ENCODE data around the gene SLC6A18.

The SLC6A18 gene

DNA sequence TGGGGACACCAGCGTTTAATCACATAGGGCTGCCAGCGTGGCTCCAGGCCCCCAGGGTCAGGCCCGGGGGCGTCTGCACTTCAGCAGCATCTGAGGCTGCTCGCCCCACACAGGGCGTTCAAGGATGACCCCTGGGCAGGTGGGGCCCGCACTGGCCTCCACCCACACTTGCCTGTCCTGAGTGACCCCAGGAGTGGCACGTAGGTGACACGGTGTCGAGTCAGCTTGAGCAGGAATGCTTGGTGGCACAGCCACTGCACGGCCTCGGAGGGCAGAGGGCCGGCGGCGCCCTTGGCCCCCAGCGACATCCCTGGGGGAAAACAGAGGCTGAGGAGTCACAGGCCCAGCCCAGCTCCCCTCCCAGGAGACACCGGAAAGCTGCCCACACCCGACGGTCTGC, 29.0 kb downstream of the SLC6A18 start:
- no peak overlapping the region for H3K9ac ChIP-seq (ENCODE audit: low read length)
- H3K4me1 ChIP-seq (ENCODE audit: insufficient read depth, low read length): no peaks in the 10 kb centered on the region
- no peak overlapping the region for H3K4me3 ChIP-seq (ENCODE audit: low read depth in 1 of 2, low read length in 2 of 2)
- H3K27ac ChIP-seq (ENCODE audit: low read depth, low read length): no peak overlapping the region
- H3K36me3 ChIP-seq (ENCODE audit: insufficient read depth, low read length): no peaks in the 10 kb centered on the region
- H3K27me3 ChIP-seq (ENCODE audit: control insufficient read depth in 1 of 2, insufficient read depth in 2 of 2, low read length in 2 of 2): no peaks in the 10 kb centered on the region
- H3K9me3 ChIP-seq (ENCODE audit: low read length): no peaks in the 10 kb centered on the region

DNA sequence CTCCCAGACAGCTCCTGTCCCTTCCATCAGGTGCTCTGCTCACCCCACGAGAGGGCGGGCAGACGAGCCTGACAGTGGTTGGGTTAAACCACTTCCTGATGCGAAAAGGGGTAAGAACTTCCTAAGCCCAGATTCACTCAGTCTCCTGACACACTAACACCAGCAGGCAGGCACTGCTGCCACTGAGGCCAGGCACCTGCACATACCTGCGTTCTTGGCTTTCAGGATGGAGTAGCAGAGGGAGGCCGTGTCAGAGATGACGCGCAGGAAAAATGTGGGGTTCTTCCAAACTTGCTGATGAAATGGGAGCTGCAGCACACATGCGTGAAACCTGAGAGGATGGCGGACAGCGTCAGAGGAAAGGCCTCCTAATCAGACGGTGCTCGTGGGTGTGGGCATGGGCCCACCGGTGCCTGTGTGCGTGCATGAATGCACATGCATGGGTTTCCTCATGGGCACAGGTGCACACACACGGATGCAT, 29.9 kb downstream of the SLC6A18 start:
- no peak overlapping the region for H3K9ac ChIP-seq (ENCODE audit: low read length)
- no peaks in the 10 kb centered on the region for H3K36me3 ChIP-seq (ENCODE audit: insufficient read depth, low read length)
- no peak overlapping the region for H3K4me3 ChIP-seq (ENCODE audit: low read depth in 1 of 2, low read length in 2 of 2)
- no peaks in the 10 kb centered on the region for H3K9me3 ChIP-seq (ENCODE audit: low read length)
- no peaks in the 10 kb centered on the region for H3K27me3 ChIP-seq (ENCODE audit: control insufficient read depth in 1 of 2, insufficient read depth in 2 of 2, low read length in 2 of 2)
- no peaks in the 10 kb centered on the region for H3K4me1 ChIP-seq (ENCODE audit: insufficient read depth, low read length)
- no peak overlapping the region for H3K27ac ChIP-seq (ENCODE audit: low read depth, low read length)

GRCh38 chr5:1256776-1257175, 31.6 kb downstream of the SLC6A18 start:
- Histone ChIP-seq H3K36me3 (ENCODE audit: insufficient read depth, low read length) (no peaks in the 10 kb centered on the region), H3K9me3 (ENCODE audit: low read length) (no peaks in the 10 kb centered on the region), H3K4me3 (ENCODE audit: low read depth in 1 of 2, low read length in 2 of 2) (no peak overlapping the region), H3K4me1 (ENCODE audit: insufficient read depth, low read length) (no peaks in the 10 kb centered on the region), H3K27ac (ENCODE audit: low read depth, low read length) (no peak overlapping the region), H3K9ac (ENCODE audit: low read length) (no peak overlapping the region), H3K27me3 (ENCODE audit: control insufficient read depth in 1 of 2, insufficient read depth in 2 of 2, low read length in 2 of 2) (no peaks in the 10 kb centered on the region)

DNA sequence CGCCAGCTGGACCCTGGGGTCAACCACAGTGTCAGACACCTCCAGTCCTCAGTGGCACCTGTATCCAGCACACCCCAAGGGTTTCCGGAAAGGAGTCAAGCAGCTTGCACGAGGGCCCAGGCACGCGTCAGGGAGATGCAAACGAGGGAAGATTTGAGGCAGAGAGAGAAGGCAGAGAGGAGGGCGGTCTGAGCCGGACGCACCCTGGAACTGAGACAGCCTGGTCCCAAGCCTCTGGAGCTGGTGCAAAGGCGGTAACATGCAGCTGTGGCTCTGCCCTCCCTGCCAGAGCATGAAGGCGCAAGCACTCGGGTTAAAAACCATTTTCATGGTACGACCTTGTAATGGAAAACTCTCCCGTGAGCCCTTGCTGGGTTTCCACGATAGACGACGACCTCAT, 32.2 kb downstream of the SLC6A18 start:
- no peaks in the 10 kb centered on the region for H3K36me3 ChIP-seq (ENCODE audit: insufficient read depth, low read length)
- H3K27me3 ChIP-seq (ENCODE audit: control insufficient read depth in 1 of 2, insufficient read depth in 2 of 2, low read length in 2 of 2): no peaks in the 10 kb centered on the region
- H3K27ac ChIP-seq (ENCODE audit: low read depth, low read length): no peak overlapping the region
- no peaks in the 10 kb centered on the region for H3K9me3 ChIP-seq (ENCODE audit: low read length)
- no peaks in the 10 kb centered on the region for H3K4me1 ChIP-seq (ENCODE audit: insufficient read depth, low read length)
- H3K4me3 ChIP-seq (ENCODE audit: low read depth in 1 of 2, low read length in 2 of 2): no peak overlapping the region
- H3K9ac ChIP-seq (ENCODE audit: low read length): no peak overlapping the region

DNA sequence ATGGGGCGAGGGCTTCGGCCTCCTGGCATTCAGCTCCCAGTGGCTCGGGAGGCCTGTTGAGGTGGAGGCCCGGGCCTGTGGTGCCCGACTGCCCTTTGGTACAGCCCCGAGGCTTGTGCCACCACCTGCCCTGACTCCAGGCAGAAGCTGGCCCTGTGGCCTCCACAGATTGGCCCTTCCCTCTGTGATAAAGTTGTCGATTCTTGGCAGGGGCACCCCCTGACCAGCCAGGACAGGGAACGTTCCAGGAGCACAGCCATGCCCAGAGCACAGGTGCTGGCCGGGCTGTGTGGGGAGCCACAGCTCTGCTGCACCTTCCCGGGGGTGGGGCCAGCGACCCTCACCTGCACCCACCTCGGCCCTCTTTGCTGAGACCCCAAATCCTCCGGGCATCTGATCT, 32.7 kb downstream of the SLC6A18 start:
- Histone ChIP-seq H3K27ac (ENCODE audit: low read depth, low read length) (no peak overlapping the region), H3K4me3 (ENCODE audit: low read depth in 1 of 2, low read length in 2 of 2) (no peak overlapping the region), H3K36me3 (ENCODE audit: insufficient read depth, low read length) (no peaks in the 10 kb centered on the region), H3K9me3 (ENCODE audit: low read length) (no peaks in the 10 kb centered on the region), H3K4me1 (ENCODE audit: insufficient read depth, low read length) (no peaks in the 10 kb centered on the region), H3K9ac (ENCODE audit: low read length) (no peak overlapping the region), H3K27me3 (ENCODE audit: control insufficient read depth in 1 of 2, insufficient read depth in 2 of 2, low read length in 2 of 2) (no peaks in the 10 kb centered on the region)

GRCh38 chr5:1259806-1260480, 34.8 kb downstream of the SLC6A18 start:
- Histone ChIP-seq H3K9ac (ENCODE audit: low read length) (no peak overlapping the region), H3K9me3 (ENCODE audit: low read length) (no peaks in the 10 kb centered on the region), H3K36me3 (ENCODE audit: insufficient read depth, low read length) (no peaks in the 10 kb centered on the region), H3K27me3 (ENCODE audit: control insufficient read depth in 1 of 2, insufficient read depth in 2 of 2, low read length in 2 of 2) (no peaks in the 10 kb centered on the region), H3K4me1 (ENCODE audit: insufficient read depth, low read length) (no peaks in the 10 kb centered on the region), H3K27ac (ENCODE audit: low read depth, low read length) (no peak overlapping the region), H3K4me3 (ENCODE audit: low read depth in 1 of 2, low read length in 2 of 2) (no peak overlapping the region)

- Histone ChIP-seq H3K9ac (ENCODE audit: low read length) (no peak overlapping the region), H3K36me3 (ENCODE audit: insufficient read depth, low read length) (no peaks in the 10 kb centered on the region), H3K9me3 (ENCODE audit: low read length) (no peaks in the 10 kb centered on the region), H3K4me1 (ENCODE audit: insufficient read depth, low read length) (no peaks in the 10 kb centered on the region), H3K27ac (ENCODE audit: low read depth, low read length) (no peak overlapping the region), H3K27me3 (ENCODE audit: control insufficient read depth in 1 of 2, insufficient read depth in 2 of 2, low read length in 2 of 2) (no peaks in the 10 kb centered on the region), H3K4me3 (ENCODE audit: low read depth in 1 of 2, low read length in 2 of 2) (no peak overlapping the region)
Observed at GRCh38 chr5:1261643-1262042, 36.5 kb downstream of the SLC6A18 start.

- H3K4me1 ChIP-seq (ENCODE audit: insufficient read depth, low read length): no peaks in the 10 kb centered on the region
- H3K9me3 ChIP-seq (ENCODE audit: low read length): no peaks in the 10 kb centered on the region
- no peaks in the 10 kb centered on the region for H3K36me3 ChIP-seq (ENCODE audit: insufficient read depth, low read length)
- no peak overlapping the region for H3K9ac ChIP-seq (ENCODE audit: low read length)
- H3K27me3 ChIP-seq (ENCODE audit: control insufficient read depth in 1 of 2, insufficient read depth in 2 of 2, low read length in 2 of 2): no peaks in the 10 kb centered on the region
- no peak overlapping the region for H3K4me3 ChIP-seq (ENCODE audit: low read depth in 1 of 2, low read length in 2 of 2)
- H3K27ac ChIP-seq (ENCODE audit: low read depth, low read length): no peak overlapping the region
Observed at GRCh38 chr5:1262381-1262780, 37.2 kb downstream of the SLC6A18 start.

GRCh38 chr5:1264211-1264610, 39.0 kb downstream of the SLC6A18 start:
- Histone ChIP-seq H3K27me3 (ENCODE audit: control insufficient read depth in 1 of 2, insufficient read depth in 2 of 2, low read length in 2 of 2) (no peaks in the 10 kb centered on the region), H3K9ac (ENCODE audit: low read length) (no peak overlapping the region), H3K9me3 (ENCODE audit: low read length) (no peaks in the 10 kb centered on the region), H3K36me3 (ENCODE audit: insufficient read depth, low read length) (no peaks in the 10 kb centered on the region), H3K27ac (ENCODE audit: low read depth, low read length) (no peak overlapping the region), H3K4me3 (ENCODE audit: low read depth in 1 of 2, low read length in 2 of 2) (no peak overlapping the region), H3K4me1 (ENCODE audit: insufficient read depth, low read length) (no peaks in the 10 kb centered on the region)

- H3K36me3 ChIP-seq (ENCODE audit: insufficient read depth, low read length): no peaks in the 10 kb centered on the region
- H3K9ac ChIP-seq (ENCODE audit: low read length): no peak overlapping the region
- H3K27ac ChIP-seq (ENCODE audit: low read depth, low read length): no peak overlapping the region
- H3K4me1 ChIP-seq (ENCODE audit: insufficient read depth, low read length): no peaks in the 10 kb centered on the region
- H3K9me3 ChIP-seq (ENCODE audit: low read length): no peaks in the 10 kb centered on the region
- H3K27me3 ChIP-seq (ENCODE audit: control insufficient read depth in 1 of 2, insufficient read depth in 2 of 2, low read length in 2 of 2): no peaks in the 10 kb centered on the region
- H3K4me3 ChIP-seq (ENCODE audit: low read depth in 1 of 2, low read length in 2 of 2): no peak overlapping the region
Observed at GRCh38 chr5:1265026-1265425, 39.8 kb downstream of the SLC6A18 start.

- Histone ChIP-seq H3K4me1 (ENCODE audit: insufficient read depth, low read length) (no peaks in the 10 kb centered on the region), H3K36me3 (ENCODE audit: insufficient read depth, low read length) (no peaks in the 10 kb centered on the region), H3K27ac (ENCODE audit: low read depth, low read length) (no peak overlapping the region), H3K4me3 (ENCODE audit: low read depth in 1 of 2, low read length in 2 of 2) (no peak overlapping the region), H3K9ac (ENCODE audit: low read length) (no peak overlapping the region), H3K27me3 (ENCODE audit: control insufficient read depth in 1 of 2, insufficient read depth in 2 of 2, low read length in 2 of 2) (no peaks in the 10 kb centered on the region), H3K9me3 (ENCODE audit: low read length) (no peaks in the 10 kb centered on the region)
Observed at GRCh38 chr5:1265461-1266455, 40.6 kb downstream of the SLC6A18 start.
